ENCODE measurements around the gene MAP3K5.

The MAP3K5 gene

DNA sequence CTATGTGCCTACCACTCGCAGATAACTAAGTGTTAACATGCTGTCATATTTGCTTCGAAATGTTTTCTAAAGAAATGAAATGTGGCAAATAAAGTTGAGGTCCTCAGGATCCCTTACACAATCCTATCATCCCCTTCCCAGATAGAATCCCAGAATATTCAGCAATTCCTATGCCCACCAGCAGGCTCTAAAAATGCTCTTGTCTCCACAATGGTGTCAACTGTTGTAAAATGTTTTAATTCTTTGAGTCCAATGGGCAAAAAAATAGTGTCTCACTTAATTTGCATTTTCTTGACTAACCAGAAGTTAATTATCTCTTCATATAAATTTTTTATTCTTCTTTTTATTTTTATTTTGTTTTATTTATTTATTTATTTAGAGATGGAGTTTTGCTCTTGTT, 138.2 kb downstream of the MAP3K5 start:
- DNase-seq (ENCODE audit: extremely low read depth in 1 of 2, low read depth in 1 of 2): no peak

DNA sequence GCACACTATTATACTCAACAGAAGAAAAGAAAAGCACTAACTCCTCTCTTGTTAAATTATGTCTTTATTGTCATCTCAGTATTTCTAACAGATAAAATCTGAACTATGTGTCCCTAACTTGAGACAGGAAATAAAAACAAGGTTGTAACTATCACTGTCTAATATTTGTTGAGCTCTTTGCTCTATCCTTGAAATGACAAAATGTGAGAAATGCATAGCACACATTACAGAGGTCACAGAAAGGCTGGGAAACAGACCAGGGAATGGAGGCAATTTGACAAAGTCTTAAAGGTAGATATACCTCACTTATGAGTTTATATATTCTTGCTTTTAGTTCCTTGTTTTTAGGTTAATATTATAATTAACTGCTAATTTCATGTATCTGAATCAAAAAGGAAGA, 139.6 kb downstream of the MAP3K5 start:
- DNase-seq (ENCODE audit: extremely low read depth in 1 of 2, low read depth in 1 of 2): no peak

DNA sequence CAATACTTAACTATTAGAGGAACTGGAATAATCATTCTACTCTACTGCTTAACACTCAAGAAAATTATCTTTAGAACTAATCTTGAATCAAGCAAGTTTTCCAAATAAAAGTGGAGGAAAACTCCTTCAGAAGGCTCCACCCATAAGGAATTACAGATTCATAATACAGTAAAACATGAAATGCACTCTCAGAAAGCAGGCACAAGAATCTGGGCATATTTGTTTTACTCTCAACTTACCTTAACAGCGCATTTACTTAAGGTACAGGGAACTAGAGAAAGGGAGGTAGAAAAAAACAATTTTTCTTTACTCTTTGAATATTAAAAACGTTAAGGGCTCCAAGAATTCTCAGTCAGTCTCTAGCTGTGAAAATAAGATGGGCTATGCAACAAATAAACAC, 140.3 kb downstream of the MAP3K5 start:
- DNase-seq (ENCODE audit: extremely low read depth in 1 of 2, low read depth in 1 of 2): no peak

DNA sequence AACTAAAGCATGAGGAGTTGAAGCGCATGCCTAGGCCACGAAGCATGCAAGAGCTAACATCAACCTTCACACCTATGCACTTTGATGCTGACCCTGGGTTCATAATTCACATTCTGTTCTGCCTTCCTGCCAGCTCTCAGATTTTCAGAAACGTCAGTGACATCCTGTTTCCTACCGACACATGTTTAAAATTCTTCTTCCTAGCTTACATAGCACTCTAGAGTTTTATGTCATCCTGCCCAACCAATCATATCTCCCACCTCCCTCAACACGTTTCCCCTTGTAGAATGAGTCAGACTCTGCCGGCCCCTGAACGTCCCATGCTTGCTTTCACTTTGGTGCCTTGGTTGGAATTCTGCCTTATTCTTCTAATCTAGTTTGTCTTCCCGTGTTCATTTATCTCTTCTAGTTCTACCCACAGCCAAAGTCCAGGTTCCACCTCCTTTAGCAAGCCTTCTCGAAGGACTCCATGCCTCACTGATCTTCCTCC, 144.9 kb downstream of the MAP3K5 start:
- DNase-seq (ENCODE audit: extremely low read depth in 1 of 2, low read depth in 1 of 2): peak in 1 of 2 donors; percentile 17

DNA sequence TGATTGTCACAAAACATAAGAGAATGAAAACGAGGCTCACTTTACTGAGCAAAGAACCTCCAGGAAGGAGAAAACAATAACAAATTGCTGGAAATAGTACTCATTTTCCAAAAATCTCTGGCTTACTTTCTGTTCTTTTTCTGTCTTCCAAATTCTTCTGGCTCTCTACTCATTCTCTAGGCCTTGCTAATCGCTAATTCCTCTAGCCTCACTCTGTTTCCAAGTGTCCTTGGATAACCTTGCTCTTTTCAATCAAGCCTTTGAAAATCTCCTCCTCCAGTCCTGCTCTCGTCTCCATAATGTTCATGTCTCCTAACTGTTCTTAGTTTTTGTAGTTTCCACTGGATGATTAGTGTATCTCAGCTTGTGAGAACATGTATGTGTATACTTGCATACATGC, 145.9 kb downstream of the MAP3K5 start:
- DNase-seq (ENCODE audit: extremely low read depth in 1 of 2, low read depth in 1 of 2): no peak

DNA sequence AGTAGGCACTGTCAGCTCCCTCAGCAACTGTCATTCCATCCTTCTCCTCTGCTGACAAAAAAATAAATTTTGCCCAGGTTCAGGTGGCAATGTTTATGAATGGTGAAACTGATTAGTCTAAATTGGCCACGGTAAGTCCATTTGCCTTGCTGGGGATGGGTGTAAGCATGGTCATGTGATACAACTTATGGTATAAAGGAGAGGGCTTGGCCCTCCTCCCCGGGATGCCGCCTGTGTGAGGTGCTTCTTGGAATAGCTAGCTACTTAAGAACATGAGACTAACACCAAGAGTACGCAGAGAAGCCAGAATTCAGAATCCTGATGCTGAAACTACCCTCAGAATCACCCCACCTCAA, 147.7 kb downstream of the MAP3K5 start:
- no peak for DNase-seq (ENCODE audit: extremely low read depth in 1 of 2, low read depth in 1 of 2)

DNA sequence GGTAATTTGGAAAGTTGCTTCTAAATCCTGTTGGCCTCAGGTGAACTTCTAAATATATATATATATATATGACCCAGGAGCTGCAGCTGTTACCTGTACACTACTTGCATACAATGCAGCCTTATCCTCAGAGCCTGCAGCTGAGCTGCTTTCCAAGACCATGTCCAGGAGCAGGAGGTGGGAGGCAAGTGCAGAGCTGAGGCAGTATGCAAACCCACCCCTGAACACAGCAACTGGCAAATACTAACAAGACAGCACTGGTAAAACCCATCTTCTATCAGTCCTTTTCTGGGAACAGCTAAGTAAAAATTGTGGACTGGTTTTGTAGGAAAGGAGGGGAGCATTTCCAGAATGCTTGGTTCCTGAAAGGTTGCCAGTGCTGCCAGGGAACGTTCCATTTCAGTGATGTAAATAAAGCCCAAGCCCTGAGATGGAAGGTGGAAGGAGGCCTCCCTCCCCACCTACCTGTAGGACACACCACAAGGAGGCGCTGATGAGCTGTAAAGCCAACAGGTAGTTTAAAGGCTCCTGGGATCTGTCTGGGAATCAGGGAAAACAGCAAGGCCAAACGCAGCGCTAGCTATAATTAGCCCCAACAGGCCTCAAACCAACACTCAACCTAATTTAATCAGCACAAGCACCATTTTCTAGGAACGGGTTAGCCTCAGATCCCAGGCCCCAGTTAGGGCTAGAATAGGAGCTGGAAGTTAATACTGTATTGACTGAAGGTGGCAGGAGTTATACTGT, 148.3 kb downstream of the MAP3K5 start:
- peak; percentile 29 to 63 for DNase-seq (ENCODE audit: extremely low read depth in 1 of 2, low read depth in 1 of 2)

DNA sequence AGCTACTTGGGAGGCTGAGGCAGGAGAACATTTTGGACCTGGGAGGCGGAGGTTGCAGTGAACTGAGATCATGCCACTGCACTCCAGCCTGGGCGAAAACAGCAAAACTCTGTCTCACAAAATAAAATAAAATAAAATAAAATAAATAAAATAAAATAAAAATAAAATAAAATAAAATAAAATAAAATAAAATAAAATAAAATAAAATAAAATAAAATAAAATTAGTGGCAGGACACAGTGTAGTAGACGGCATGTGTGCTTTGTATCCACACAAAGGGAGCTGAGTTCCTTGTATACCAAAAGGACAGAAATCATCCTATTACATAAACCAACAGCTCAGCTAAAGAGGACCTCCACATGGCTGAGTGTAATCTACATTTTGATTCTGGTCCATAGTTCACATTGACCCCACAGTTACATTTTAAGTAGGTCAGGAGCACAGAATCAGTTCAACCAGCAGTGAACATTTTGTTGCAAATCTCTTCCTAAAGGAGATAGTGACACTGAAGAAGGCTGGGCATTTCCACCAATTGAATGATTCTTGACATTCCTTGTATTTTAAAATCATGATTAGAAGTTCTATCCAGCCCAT, 150.3 kb downstream of the MAP3K5 start:
- no peak for DNase-seq (ENCODE audit: extremely low read depth in 1 of 2, low read depth in 1 of 2)

DNA sequence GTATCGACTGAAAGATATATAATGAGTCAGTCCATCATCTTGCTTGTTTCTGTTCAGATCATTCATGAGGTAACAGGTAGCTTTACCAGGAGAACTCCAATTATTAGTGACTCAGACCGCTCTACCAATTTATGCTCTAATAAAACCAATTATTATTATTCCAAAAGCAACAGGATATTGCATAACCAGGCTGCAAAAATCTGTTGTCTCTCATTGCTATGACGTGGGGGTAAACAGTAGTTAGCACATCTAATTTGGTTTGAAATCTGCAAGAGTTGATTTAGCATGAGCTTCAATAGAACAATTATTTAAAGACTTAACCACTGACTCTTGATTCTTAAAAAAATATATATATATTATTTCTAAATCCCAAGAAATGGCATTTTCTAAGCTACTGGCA, 151.1 kb downstream of the MAP3K5 start:
- no peak for DNase-seq (ENCODE audit: extremely low read depth in 1 of 2, low read depth in 1 of 2)

DNA sequence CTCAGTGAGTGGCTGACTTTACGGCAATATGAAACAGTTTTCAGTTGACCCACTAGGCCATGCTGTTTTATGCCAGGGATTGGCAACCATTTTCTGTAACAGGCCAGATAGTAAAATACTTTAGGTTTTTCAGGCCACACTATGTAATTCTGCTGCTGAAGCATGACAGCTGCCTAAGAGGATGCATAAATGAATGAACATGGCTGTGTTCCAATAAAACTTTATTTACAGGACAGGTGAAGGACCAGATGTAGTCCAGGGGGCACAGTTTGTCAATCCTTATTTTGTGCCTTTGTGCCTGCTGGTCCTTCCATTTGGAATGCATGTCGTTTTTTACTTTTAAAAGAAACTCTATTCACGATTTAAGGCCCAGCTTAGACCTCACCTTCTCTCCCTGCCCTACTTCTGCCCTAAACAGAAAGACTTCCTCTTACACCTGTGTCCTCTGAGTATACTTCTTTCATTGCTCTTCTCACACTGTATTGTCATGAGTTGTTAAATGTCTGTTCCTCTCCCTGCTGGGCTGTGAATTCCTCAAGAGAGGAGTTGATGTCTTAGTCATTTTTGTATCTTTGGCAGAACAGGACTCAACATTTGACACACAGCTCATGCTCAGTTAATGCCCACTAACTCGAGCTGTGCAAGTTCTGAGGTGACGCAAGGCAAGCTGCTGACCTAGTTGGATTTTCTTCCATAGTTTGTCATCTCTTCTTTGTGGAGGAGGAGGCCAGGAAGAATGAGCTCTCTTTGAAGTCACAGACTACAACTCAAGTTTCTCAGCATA, 152.0 kb downstream of the MAP3K5 start:
- no peak for DNase-seq (ENCODE audit: extremely low read depth in 1 of 2, low read depth in 1 of 2)

DNA sequence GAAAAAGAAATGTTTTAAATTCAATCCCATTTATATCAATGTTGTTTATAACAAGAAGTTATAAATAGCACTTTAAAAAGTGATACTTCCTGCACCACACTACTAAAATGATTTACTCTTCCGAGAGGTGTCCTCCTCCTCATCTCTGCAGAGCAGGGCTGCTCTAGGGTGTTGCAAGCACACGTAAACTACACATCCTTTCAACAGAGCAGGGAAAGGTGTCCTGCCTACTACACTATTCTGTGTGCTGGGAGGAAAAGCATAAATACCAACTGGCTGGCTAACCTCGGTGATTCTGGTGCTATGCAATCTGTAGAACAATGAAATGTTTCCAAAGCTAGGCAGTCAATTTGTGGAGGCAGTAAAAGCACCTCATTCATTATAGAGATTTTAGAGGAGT, 152.6 kb downstream of the MAP3K5 start:
- DNase-seq (ENCODE audit: extremely low read depth in 1 of 2, low read depth in 1 of 2): no peak

DNA sequence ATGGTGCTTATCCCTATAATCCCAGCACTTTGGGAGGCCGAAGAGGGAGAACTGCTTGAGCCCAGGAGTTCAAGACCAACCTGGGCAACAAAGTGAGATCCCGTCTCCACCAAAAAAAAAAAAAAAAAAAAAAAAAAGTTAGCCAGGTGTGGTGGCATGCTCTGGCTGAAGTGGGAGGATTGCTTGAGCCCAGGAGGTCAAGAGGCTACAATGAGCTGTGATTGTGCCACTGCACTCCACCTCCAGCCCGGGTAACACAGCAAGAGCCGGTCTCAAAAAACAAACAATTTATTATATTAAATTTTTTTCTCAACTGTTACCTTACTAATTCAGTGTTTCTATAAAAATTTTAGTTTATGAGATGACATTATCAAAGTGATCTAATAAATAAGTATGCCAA, 156.7 kb downstream of the MAP3K5 start:
- DNase-seq (ENCODE audit: extremely low read depth in 1 of 2, low read depth in 1 of 2): no peak

DNA sequence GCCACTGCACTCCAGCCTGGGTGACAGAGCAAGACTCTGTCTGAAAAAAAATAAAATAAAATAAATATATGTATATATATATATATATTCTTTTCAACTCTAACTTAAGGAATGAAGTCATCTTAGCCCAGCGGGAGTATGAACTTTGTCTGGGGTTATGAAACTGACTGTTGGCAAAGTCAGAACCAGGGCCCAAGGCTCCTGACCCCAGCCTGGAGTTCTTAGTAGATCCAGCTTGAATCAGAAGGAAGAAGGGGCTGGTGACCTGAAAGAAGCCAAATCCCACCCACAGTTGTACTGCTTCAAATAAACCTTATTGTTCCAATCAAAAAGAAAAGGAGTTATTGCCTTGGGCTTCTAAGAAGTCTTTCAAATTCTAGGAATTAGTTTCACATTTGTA, 158.9 kb downstream of the MAP3K5 start:
- DNase-seq (ENCODE audit: extremely low read depth in 1 of 2, low read depth in 1 of 2): no peak

DNA sequence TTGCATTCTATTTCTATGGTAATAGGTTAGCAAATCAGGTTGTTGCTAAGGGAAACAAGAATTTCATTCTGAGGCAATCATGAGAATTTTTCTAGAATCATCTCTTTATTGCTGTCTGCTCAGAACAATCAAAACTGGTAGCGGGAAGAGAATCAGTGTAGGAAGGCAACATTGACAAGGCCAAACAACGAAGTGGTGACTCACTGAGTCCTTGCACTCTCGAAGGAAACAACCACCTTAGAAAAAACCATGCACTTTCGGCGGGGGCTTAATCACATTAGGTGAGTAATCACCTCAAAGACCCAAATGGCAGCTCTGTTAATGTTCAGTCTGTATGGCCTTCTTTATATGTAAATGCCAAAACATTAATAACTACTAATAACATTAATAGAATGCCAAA, 163.3 kb downstream of the MAP3K5 start:
- no peak for DNase-seq (ENCODE audit: extremely low read depth in 1 of 2, low read depth in 1 of 2)

DNA sequence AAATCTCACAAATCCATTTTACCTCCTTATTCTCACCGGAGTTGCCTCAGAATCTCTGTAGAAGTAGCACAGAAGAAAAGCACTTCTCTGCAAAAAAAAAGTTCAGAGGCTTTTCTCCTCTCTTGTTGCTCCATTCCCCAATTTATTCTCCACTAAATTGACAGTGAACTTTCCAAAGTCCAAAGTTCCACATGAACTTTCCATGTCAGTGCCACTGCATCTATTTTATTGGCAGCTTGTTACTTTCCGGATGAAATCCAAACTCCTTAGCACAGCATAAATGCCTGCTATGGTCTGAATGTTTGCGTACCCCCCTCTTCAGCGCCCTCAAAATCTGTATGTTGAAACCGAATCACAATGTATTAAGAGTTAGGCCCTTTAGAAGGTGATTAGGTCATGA, 165.1 kb downstream of the MAP3K5 start:
- no peak for DNase-seq (ENCODE audit: extremely low read depth in 1 of 2, low read depth in 1 of 2)

DNA sequence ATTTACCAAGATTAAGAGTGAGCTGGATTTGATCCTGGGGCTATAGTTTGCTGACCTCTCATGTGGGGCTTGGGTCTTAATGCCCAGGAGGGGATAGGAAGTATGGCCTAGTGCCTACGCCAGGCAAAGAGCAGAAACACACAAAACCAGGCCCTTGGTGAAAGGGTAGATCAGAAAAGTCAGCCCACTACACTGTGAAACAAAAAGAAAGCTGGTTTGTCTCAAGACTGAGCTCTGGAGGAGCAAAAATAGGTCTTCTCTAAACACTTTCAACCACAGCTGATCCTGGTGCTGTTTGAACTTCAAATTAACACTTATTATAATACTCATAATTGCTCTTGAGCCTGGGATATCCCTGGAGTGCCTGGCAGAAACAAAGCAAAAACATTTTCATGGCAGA, 167.0 kb downstream of the MAP3K5 start:
- DNase-seq (ENCODE audit: extremely low read depth in 1 of 2, low read depth in 1 of 2): no peak

DNA sequence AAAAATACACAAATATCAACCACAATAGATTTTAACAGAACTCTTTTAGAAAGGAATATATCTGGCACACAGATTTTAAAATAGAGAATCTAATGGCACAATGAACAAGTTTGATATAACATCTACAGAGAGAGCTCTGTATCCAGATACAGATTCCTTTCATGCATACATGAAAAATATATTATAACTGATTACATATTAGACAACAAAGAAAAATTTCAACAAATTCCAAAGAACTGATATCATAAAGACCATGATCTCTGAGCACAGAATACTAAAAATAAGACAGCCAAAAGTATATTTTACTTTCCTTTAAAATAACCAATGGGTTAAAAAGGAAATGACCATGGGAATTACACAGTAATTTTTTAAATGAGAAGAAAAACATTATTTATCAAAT, 167.9 kb downstream of the MAP3K5 start:
- no peak for DNase-seq (ENCODE audit: extremely low read depth in 1 of 2, low read depth in 1 of 2)

DNA sequence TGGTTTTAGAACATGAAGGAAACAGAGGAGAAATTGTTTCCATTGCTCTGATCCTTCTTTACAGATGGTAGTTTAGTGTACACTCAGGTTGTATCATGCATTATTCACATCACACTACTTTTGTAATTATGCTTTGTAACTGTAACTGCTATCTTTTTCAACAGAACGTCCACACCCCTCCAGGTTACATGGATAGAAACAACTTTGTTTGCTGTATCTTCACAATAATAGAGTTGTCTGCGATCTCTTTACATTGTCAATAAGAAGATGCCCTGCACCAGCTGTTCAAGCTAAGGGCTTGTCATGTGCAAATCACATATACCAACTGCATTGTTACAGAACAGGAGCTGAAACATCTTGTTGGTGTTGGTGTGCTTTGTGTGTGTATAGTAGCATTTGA, 174.2 kb downstream of the MAP3K5 start:
- DNase-seq (ENCODE audit: extremely low read depth in 1 of 2, low read depth in 1 of 2): no peak

DNA sequence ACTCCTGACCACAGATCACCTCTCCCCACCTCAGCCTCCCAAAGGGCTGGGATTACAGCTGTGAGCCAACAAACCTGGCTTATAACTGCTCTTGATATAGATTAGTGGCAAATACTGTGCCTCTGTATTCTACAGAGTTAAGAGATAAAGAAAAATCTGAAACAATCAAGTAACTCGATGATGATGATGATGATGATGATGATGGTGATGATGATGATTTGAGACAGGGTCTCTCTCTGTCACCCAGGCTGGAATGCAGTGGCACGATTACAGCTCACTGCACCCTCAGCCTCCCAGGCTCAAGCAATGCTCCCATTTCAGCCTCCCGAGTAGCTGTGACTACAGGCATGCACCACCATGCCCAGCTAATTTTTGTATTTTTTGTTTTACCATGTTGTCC, 175.8 kb downstream of the MAP3K5 start:
- DNase-seq (ENCODE audit: extremely low read depth in 1 of 2, low read depth in 1 of 2): no peak

DNA sequence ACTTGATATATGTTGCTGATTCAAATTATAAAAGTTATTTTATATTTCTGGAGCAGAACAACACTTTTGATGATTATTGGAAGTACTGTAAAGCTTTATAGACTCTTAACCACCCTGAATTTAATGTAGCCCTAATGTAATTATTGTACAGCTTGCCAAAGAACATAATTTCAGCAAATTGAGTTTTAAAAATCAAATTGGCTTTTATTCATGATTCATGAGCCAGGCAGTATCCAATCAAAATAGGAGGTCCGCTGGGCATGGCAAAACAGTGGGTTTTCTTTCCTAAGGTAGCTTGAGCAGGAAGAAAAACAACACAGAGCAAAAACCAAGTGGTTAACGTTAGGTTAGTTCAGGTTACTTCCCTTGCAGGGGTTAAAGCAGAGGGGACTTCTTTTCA, 177.3 kb downstream of the MAP3K5 start:
- no peak for DNase-seq (ENCODE audit: extremely low read depth in 1 of 2, low read depth in 1 of 2)

DNA sequence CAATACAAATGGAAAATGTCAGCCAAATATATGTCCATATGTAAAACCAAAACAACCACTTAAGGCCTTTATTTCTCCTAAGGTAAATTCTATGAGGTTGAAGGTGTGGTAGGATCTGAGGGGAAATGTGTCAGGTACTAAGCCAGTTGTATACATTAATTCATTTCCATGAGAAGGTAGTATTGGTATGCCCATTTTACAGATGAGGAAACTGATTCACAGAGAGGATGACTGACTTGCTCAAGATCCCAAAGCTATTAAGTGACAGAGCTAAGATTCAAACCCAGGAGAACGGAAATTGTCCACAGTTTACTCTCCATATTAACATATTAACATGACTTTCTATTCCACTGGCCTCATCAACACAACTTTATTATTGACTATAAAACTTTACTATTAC, 177.9 kb downstream of the MAP3K5 start:
- no peak for DNase-seq (ENCODE audit: extremely low read depth in 1 of 2, low read depth in 1 of 2)

DNA sequence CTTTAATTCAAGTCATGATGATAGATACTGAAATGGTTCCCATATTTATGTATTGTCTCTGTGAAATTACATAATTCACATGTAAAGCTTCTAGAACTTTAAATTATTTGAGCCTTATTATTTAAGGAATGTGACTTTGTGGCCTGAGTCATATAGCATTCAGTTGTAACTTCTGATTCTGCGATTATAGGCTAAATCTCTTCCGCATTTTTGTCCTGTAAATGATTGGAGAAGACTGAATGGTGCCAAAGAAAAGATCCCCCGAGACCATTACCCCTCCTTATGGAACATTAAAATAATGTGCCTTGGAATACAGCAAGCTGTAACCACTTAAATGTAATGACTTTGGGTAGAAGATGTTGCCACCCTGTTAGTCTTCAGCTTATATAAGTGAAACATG, 178.8 kb downstream of the MAP3K5 start:
- DNase-seq (ENCODE audit: extremely low read depth in 1 of 2, low read depth in 1 of 2): no peak
